Neural progenitor cell (in vitro differentiated cells): ENCODE measurements around the gene RAD51B. TPM values are rescaled to one million over a fixed set of nuclear protein-coding genes. Genes with fewer than 3 reads are reported as not detected.

ENCODE experiments used
- DNase-seq: peaks from one replicate; pipeline ENCODE4 v3.0.0-alpha.2; 2016; ENCODE audit warnings: low spot score
- H2AFZ ChIP-seq: fragments of 200-600 bp; sonication (generic); replicated peaks from 2 replicates; pipeline ENCODE4 v1.6.1; 2016; ENCODE audit warnings: antibody characterized with exemption
- H3F3A ChIP-seq: fragments of 200-600 bp; sonication (generic); 2 replicates; pipeline ENCODE4 v1.6.1; 2016; ENCODE audit warnings: antibody characterized with exemption, low read depth
- H3K27ac ChIP-seq: fragments of 200-600 bp; sonication (generic); 2 replicates; pipeline ENCODE4 v1.5.1; 2016; ENCODE audit warnings: mild to moderate bottlenecking
- H3K27me3 ChIP-seq: fragments of 200-600 bp; sonication (generic); 2 replicates; pipeline ENCODE4 v1.6.1; 2016; ENCODE audit warnings: mild to moderate bottlenecking, moderate library complexity
- H3K36me3 ChIP-seq: fragments of 200-600 bp; sonication (generic); 2 replicates; pipeline ENCODE4 v1.5.1; 2016
- H3K4me1 ChIP-seq: fragments of 200-600 bp; sonication (generic); 2 replicates; pipeline ENCODE4 v1.6.1; 2016; ENCODE audit warnings: mixed run types
- H3K4me2 ChIP-seq: fragments of 200-600 bp; sonication (generic); 2 replicates; pipeline ENCODE4 v1.6.1; 2016
- H3K4me3 ChIP-seq: fragments of 200-600 bp; sonication (generic); 2 replicates; pipeline ENCODE4 v1.5.1; 2016
- H3K79me2 ChIP-seq: fragments of 200-600 bp; sonication (generic); 2 replicates; pipeline ENCODE4 v1.6.1; 2016; ENCODE audit warnings: low read depth
- H3K9ac ChIP-seq: fragments of 200-600 bp; sonication (generic); 2 replicates; pipeline ENCODE4 v1.6.1; 2016
- H3K9me3 ChIP-seq: fragments of 200-600 bp; sonication (generic); 2 replicates; pipeline ENCODE4 v1.5.1; 2016; ENCODE audit warnings: low read depth
- H4K20me1 ChIP-seq: fragments of 200-600 bp; sonication (generic); 2 replicates; pipeline ENCODE4 v1.6.1; 2016; ENCODE audit warnings: low read depth
- H3K27ac Mint-ChIP-seq: 3 replicates; pipeline ENCODE4 v1.8.0; 2021; ENCODE audit warnings: mixed read lengths
- H3K27me3 Mint-ChIP-seq: 2 replicates; pipeline ENCODE4 v1.8.0; 2022; ENCODE audit warnings: low read depth, mild to moderate bottlenecking, inconsistent platforms, moderate library complexity, mixed read lengths; ENCODE audit not compliant: insufficient read depth
- H3K36me3 Mint-ChIP-seq: 3 replicates; pipeline ENCODE4 v1.8.0; 2021; ENCODE audit warnings: mixed read lengths
- H3K4me1 Mint-ChIP-seq: 3 replicates; pipeline ENCODE4 v1.8.0; 2021; ENCODE audit warnings: mixed read lengths
- H3K4me3 Mint-ChIP-seq: 3 replicates; pipeline ENCODE4 v1.8.0; 2021; ENCODE audit warnings: mild to moderate bottlenecking, moderate library complexity, mixed read lengths
- H3K9me3 Mint-ChIP-seq: 3 replicates; pipeline ENCODE4 v1.8.0; 2020; ENCODE audit warnings: mixed read lengths
- EZH2 ChIP-seq: fragments of 200-600 bp; sonication (generic); IDR thresholded peaks from 2 replicates; pipeline ENCODE4 v1.6.1; 2017; ENCODE audit warnings: antibody characterized with exemption, mild to moderate bottlenecking, moderate library complexity
- EZH2phosphoT487 ChIP-seq: fragments of 200-600 bp; sonication (generic); IDR thresholded peaks from 2 replicates; pipeline ENCODE4 v1.6.1; 2017; ENCODE audit warnings: antibody characterized with exemption
- total RNA-seq: library from RNA; depleted of rRNA; stranded (reverse); fragments of >200 nt; gene quantifications from 2 replicates; pipeline ENCODE4 v1.2.3, GENCODE V29; 2015; ENCODE audit warnings: low replicate concordance
- TF ChIP-seq, protein P1 (sequence below): fragments of 200-600 bp; sonication (generic); IDR thresholded peaks from 2 replicates; pipeline ENCODE4 v1.5.1; 2017; ENCODE audit warnings: antibody characterized with exemption, mild to moderate bottlenecking

Gene RAD51B
- total RNA-seq, 1 donor from 2014 or later, result 50.5 TPM

GRCh38 chr14:68556253-68556652 is 736.7 kb downstream of the RAD51B start:
- peak overlapping the region; percentile 16 for H3K27ac Mint-ChIP-seq
- no peaks in the 10 kb centered on the region for H3K79me2 ChIP-seq

DNA sequence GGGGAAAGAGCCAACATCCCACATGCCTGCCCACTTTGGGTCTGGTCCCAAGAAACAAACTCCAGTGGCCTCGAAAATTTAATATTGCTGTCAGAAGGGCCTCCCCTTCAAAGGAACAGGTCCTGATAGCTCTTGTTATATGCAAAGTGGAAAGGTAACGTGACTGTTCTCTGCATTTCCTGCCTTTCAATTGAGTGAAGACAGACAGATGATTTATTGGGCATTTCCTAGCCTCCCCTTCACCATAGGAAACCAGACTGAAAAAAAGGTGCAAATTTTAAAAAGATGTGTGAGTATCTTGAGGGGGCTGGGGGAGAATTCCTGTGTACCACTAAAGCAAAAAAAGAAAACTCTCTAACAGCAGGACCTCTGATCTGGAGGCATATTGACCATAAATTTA is 738.1 kb downstream of the RAD51B start:
- H3K4me1 Mint-ChIP-seq, result peaks cover 46% of the 10 kb centered on the region
- peaks cover 19% of the 10 kb centered on the region for H3K36me3 Mint-ChIP-seq

More at GRCh38 chr14:68556253-68556652, 736.7 kb downstream of the RAD51B start:
- Histone ChIP-seq H3K4me3 (no peak overlapping the region), H3K9me3 (no peaks in the 10 kb centered on the region), H2AFZ (no peak overlapping the region), H3K4me1 (peaks cover 13% of the 10 kb centered on the region), H3K4me2 (no peak overlapping the region), H4K20me1 (no peaks in the 10 kb centered on the region), H3K9ac (no peak overlapping the region), H3K36me3 (no peaks in the 10 kb centered on the region), H3F3A (no peaks in the 10 kb centered on the region), H3K27ac (no peak overlapping the region), H3K27me3 (no peaks in the 10 kb centered on the region)
- Mint-ChIP-seq H3K27me3 (peaks cover 4% of the 10 kb centered on the region), H3K4me1 (peaks cover 44% of the 10 kb centered on the region), H3K9me3 (peaks cover 6% of the 10 kb centered on the region), H3K4me3 (no peak overlapping the region), H3K36me3 (peaks cover 18% of the 10 kb centered on the region)
- TF ChIP-seq, protein P1, sequence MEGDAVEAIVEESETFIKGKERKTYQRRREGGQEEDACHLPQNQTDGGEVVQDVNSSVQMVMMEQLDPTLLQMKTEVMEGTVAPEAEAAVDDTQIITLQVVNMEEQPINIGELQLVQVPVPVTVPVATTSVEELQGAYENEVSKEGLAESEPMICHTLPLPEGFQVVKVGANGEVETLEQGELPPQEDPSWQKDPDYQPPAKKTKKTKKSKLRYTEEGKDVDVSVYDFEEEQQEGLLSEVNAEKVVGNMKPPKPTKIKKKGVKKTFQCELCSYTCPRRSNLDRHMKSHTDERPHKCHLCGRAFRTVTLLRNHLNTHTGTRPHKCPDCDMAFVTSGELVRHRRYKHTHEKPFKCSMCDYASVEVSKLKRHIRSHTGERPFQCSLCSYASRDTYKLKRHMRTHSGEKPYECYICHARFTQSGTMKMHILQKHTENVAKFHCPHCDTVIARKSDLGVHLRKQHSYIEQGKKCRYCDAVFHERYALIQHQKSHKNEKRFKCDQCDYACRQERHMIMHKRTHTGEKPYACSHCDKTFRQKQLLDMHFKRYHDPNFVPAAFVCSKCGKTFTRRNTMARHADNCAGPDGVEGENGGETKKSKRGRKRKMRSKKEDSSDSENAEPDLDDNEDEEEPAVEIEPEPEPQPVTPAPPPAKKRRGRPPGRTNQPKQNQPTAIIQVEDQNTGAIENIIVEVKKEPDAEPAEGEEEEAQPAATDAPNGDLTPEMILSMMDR, result no peak
- TF ChIP-seq EZH2, result no peak
- TF ChIP-seq EZH2phosphoT487, result no peak
- no peak for DNase-seq

DNA sequence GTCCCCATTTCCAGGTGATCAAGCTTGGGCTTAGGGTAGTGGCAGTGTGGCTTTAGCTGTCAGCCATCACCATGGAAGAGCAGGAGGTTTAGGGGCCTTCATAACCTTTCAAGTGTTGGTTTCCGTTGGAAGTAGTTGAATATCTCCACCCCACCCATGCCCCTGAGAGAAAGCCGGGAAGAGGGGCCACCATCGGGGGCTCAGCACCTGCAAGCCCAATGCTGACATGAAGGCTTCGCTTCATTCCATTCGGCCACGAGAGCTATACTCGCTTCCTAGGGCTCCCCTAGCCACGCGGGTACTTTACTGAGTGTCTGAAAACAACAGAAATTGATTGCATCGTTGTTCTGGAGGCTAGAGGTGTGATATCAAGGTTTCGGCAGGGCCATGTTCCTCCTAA is 738.5 kb downstream of the RAD51B start:
- no peaks in the 10 kb centered on the region for H3F3A ChIP-seq
- H3K27ac ChIP-seq, result no peak overlapping the region
- TF ChIP-seq EZH2phosphoT487 (no peak), EZH2 (no peak)
- TF ChIP-seq, protein P1, result no peak
- H3K79me2 ChIP-seq, result no peaks in the 10 kb centered on the region
- no peak for DNase-seq
- H3K4me1 ChIP-seq, result peaks cover 14% of the 10 kb centered on the region
- H3K27me3 Mint-ChIP-seq, result peaks cover 7% of the 10 kb centered on the region
- H3K4me3 Mint-ChIP-seq, result peak overlapping the region; percentile 30
- H3K36me3 Mint-ChIP-seq, result peaks cover 19% of the 10 kb centered on the region
- H3K9me3 Mint-ChIP-seq, result peaks cover 6% of the 10 kb centered on the region
- no peaks in the 10 kb centered on the region for H3K9me3 ChIP-seq
- peaks cover 43% of the 10 kb centered on the region for H3K4me1 Mint-ChIP-seq
- no peak overlapping the region for H3K4me2 ChIP-seq
- no peak overlapping the region for H3K4me3 ChIP-seq
- no peaks in the 10 kb centered on the region for H3K27me3 ChIP-seq
- no peaks in the 10 kb centered on the region for H3K36me3 ChIP-seq
- H3K9ac ChIP-seq, result no peak overlapping the region
- H4K20me1 ChIP-seq, result no peaks in the 10 kb centered on the region
- peak overlapping the region; percentile 53 for H3K27ac Mint-ChIP-seq
- H2AFZ ChIP-seq, result no peak overlapping the region

More for the DNA sequence above, 738.1 kb downstream of the RAD51B start:
- Histone ChIP-seq H3K27me3 (no peaks in the 10 kb centered on the region), H3K27ac (no peak overlapping the region), H3K4me2 (no peak overlapping the region), H3K36me3 (no peaks in the 10 kb centered on the region), H3F3A (no peaks in the 10 kb centered on the region), H3K9me3 (no peaks in the 10 kb centered on the region), H3K79me2 (no peaks in the 10 kb centered on the region), H3K9ac (no peak overlapping the region), H4K20me1 (no peaks in the 10 kb centered on the region), H3K4me3 (no peak overlapping the region), H3K4me1 (peaks cover 17% of the 10 kb centered on the region), H2AFZ (no peak overlapping the region)
- TF ChIP-seq EZH2phosphoT487, result no peak
- TF ChIP-seq, protein P1, result no peak
- TF ChIP-seq EZH2, result no peak
- Mint-ChIP-seq H3K4me3 (no peak overlapping the region), H3K27me3 (peaks cover 7% of the 10 kb centered on the region), H3K27ac (peak overlapping the region; percentile 53), H3K9me3 (peaks cover 6% of the 10 kb centered on the region)
- no peak for DNase-seq
